ENCODE measurements around the gene LTA. TPM values are rescaled to one million over a fixed set of nuclear protein-coding genes. Genes with fewer than 3 reads are reported as not detected.

LTA gene
- not detected in 2 replicates for total RNA-seq

GRCh38 chr6:31572041-31572911, at the start of gene LTA:
LTA (plus strand) TSS chr6:31572289; CDS start chr6:31572743, 454 bp downstream.

GRCh38 chr6:31528821-31529328, 43.2 kb upstream of the LTA start, which contains the start of gene MCCD1:
MCCD1 (plus strand) TSS chr6:31528962; CDS start chr6:31529015, 53 bp downstream.

GRCh38 chr6:31541658-31542521, 30.2 kb upstream of the LTA start, which contains the start of gene DDX39B:
DDX39B (minus strand) TSS chr6:31542003; CDS start chr6:31540532, 1,471 bp downstream.

GRCh38 chr6:31546339-31546957, 25.6 kb upstream of the LTA start, which contains the start of gene ATP6V1G2:
ATP6V1G2 (minus strand) TSS chr6:31546608; CDS start chr6:31546559, 49 bp downstream.

GRCh38 chr6:31546958-31547726, 24.9 kb upstream of the LTA start, which contains the start of gene NFKBIL1:
NFKBIL1 (plus strand) TSS chr6:31547608; CDS start chr6:31547695, 87 bp downstream.

GRCh38 chr6:31575335-31575901, 3.3 kb downstream of the LTA start, which contains the start of gene TNF:
TNF (plus strand) TSS chr6:31575565; CDS start chr6:31575742, 177 bp downstream.

GRCh38 chr6:31582230-31582643, 10.1 kb downstream of the LTA start, which contains the start of gene LTB:
LTB (minus strand) TSS chr6:31582424; CDS start chr6:31582417, 7 bp downstream.

GRCh38 chr6:31586008-31586407, 13.9 kb downstream of the LTA start, which contains the start of gene LST1:
LST1 (plus strand) TSS chr6:31586277; CDS start chr6:31587300, 1,023 bp downstream.

GRCh38 chr6:31614684-31615578, 42.8 kb downstream of the LTA start, which contains the start of gene AIF1:
AIF1 (plus strand) TSS chr6:31615234; CDS start chr6:31615330, 96 bp downstream.

GRCh38 chr6:31620586-31621319, 48.7 kb downstream of the LTA start, which contains the start of gene PRRC2A:
PRRC2A (plus strand) TSS chr6:31620715; CDS start chr6:31622790, 2,075 bp downstream.

Other genes with a start within 250 kb of the LTA start
- gene HLA-B, start 215.1 kb upstream of the LTA start, total RNA-seq = 77.2 and 211 TPM in 2 replicates
- 21.0 and 25.6 TPM in 2 replicates for gene MICA, start 168.7 kb upstream of the LTA start, total RNA-seq
- 3.9 and 12.6 TPM in 2 replicates for gene MICB, start 74.1 kb upstream of the LTA start, total RNA-seq
- not detected in 2 replicates for gene MCCD1, start 43.3 kb upstream of the LTA start, total RNA-seq
- 197 and 272 TPM in 2 replicates for gene DDX39B, start 30.3 kb upstream of the LTA start, total RNA-seq
- gene ATP6V1G2, start 25.7 kb upstream of the LTA start, total RNA-seq = 2.7 and 7.2 TPM in 2 replicates
- 16.6 and 19.9 TPM in 2 replicates for gene NFKBIL1, start 24.7 kb upstream of the LTA start, total RNA-seq
- not detected in 2 replicates for gene TNF, start 3.3 kb downstream of the LTA start, total RNA-seq
- 0.17 TPM in 1 of 2 replicates, not detected in the other for gene LTB, start 10.1 kb downstream of the LTA start, total RNA-seq
- not detected in 2 replicates for gene LST1, start 14.0 kb downstream of the LTA start, total RNA-seq
- gene NCR3, start 20.7 kb downstream of the LTA start, total RNA-seq = not detected in 2 replicates
- gene AIF1, start 42.9 kb downstream of the LTA start, total RNA-seq = 1.4 TPM in 1 of 2 replicates, not detected in the other
- 71.2 and 71.5 TPM in 2 replicates for gene PRRC2A, start 48.4 kb downstream of the LTA start, total RNA-seq
- 164 and 183 TPM in 2 replicates for gene BAG6, start 80.4 kb downstream of the LTA start, total RNA-seq
- 0.51 and 3.2 TPM in 2 replicates for gene APOM, start 83.6 kb downstream of the LTA start, total RNA-seq
- 14.3 and 14.8 TPM in 2 replicates for gene C6orf47, start 88.5 kb downstream of the LTA start, total RNA-seq
- gene GPANK1, start 92.7 kb downstream of the LTA start, total RNA-seq = 13.4 and 15.3 TPM in 2 replicates
- gene CSNK2B, start 93.8 kb downstream of the LTA start, total RNA-seq = 205 and 210 TPM in 2 replicates
- gene LY6G5B, start 97.7 kb downstream of the LTA start, total RNA-seq = 1.0 and 1.2 TPM in 2 replicates
- gene LY6G5C, start 108.8 kb downstream of the LTA start, total RNA-seq = 0.43 TPM in 1 of 2 replicates, not detected in the other
- 25.7 and 29.2 TPM in 2 replicates for gene ABHD16A, start 131.0 kb downstream of the LTA start, total RNA-seq
- gene LY6G6F, start 134.6 kb downstream of the LTA start, total RNA-seq = not detected in 2 replicates
- not detected in 2 replicates for gene LY6G6D, start 143.1 kb downstream of the LTA start, total RNA-seq
- gene LY6G6C, start 149.5 kb downstream of the LTA start, total RNA-seq = not detected in 2 replicates
- not detected in 2 replicates for gene MPIG6B, start 151.1 kb downstream of the LTA start, total RNA-seq
- 70.2 and 88.5 TPM in 2 replicates for gene DDAH2, start 157.0 kb downstream of the LTA start, total RNA-seq
- 266 and 364 TPM in 2 replicates for gene CLIC1, start 164.2 kb downstream of the LTA start, total RNA-seq
- gene MSH5, start 167.7 kb downstream of the LTA start, total RNA-seq = 4.2 and 4.7 TPM in 2 replicates
- gene SAPCD1, start 190.4 kb downstream of the LTA start, total RNA-seq = 1.2 and 2.8 TPM in 2 replicates
- not detected in 2 replicates for gene VWA7, start 205.0 kb downstream of the LTA start, total RNA-seq
- 44.9 and 47.3 TPM in 2 replicates for gene VARS1, start 223.5 kb downstream of the LTA start, total RNA-seq
- gene LSM2, start 234.7 kb downstream of the LTA start, total RNA-seq = 40.0 and 71.4 TPM in 2 replicates
- gene HSPA1L, start 243.0 kb downstream of the LTA start, total RNA-seq = 0.12 and 0.34 TPM in 2 replicates
- gene HSPA1A, start 243.3 kb downstream of the LTA start, total RNA-seq = 62.6 and 74.3 TPM in 2 replicates